ENCODE data around the gene ERCC2. TPM values are rescaled to one million over a fixed set of nuclear protein-coding genes. Genes with fewer than 3 reads are reported as not detected.
"Not testable (repeated sequence)": the region's sequence is repeated elsewhere in the genome, so short reads cannot be mapped to it uniquely, and the experiment has no call there.

ERCC2 gene
- 32.6 and 39.4 TPM in 2 replicates for total RNA-seq

DNA sequence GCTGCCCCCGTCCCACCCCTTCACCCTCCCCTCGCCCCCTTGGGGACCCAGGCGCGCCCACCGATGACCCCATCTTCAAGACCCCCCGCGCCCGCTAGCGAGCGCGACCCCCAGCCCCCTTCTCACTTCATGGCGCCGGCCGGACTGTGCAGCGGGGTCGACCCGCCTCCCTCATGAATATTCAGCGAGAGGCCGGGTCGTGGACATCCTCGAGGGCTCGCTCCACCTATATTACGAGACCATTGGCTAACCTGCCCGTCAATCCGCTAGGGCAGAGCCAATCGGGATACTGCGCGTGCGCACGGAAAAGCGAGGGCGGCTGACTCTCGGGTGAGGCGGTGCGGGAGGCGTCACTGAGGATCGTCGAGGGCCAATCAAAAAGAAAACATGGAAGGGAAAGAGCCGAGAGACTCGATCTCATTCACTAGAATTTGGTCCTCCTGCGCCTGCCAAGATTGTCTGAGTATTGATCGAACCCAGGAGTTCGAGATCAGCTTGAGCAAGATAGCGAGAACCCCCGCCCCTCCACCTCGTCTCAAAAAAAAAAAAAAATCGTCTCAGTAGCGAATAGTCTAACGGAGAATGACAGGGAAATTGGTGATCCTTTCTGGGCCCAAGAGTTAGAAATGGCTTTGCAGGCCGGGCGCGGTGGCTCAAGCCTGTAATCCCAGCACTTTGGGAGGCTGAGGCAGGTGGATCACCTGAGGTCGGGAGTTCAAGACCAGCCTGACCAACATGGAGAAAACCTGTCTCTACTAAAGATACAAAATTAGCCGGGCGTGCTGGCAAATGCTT lies at the start of gene ERCC2:
Gene ERCC2, minus strand, starts transcription at position 164 of the 795 bp plus-strand sequence. Its CDS starts 33 bp downstream, at position 131.
- peak; percentile 95 for DNase-seq (ENCODE audit: low read depth, low spot score)

DNA sequence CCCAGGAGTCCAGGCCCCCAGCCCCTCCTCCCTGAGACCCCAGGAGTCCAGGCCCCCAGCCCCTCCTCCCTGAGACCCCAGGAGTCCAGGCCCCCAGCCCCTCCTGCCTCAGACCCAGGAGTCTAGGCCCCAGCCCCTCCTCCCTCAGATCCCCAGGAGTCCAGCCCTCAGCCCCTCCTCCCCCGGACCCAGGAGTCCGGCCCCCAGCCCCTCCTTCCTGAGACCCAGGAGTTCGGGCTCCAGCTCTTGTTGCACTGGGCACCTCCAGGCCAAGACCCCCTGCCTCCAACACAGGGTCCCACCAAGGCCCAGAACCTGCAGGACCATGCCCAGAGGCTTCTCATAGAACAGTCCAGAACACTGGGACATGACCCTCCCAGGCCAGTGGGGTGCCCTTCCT lies 49.5 kb upstream of the ERCC2 start:
- no peak for DNase-seq (ENCODE audit: low read depth, low spot score)

DNA sequence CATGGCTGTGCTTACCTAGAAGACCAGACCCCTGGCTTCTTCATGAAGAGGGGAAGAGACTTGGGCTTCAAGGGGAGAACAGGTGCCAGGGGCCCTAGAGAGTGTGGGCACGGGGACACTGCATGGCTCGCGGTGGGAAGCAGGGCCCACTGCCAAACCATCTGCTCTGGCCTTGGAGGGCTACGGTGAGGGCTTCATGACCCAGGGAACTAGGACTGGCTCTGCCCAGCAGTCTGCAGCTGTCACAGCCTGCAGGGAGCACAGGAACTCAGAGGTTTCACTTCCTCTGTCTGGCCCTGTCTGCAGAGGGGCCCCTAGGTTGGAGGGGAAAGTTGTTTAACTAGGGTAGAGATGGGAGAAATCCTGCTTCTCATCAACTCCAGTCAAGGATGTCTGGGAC lies 49.0 kb upstream of the ERCC2 start:
- DNase-seq (ENCODE audit: low read depth, low spot score), result no peak

DNA sequence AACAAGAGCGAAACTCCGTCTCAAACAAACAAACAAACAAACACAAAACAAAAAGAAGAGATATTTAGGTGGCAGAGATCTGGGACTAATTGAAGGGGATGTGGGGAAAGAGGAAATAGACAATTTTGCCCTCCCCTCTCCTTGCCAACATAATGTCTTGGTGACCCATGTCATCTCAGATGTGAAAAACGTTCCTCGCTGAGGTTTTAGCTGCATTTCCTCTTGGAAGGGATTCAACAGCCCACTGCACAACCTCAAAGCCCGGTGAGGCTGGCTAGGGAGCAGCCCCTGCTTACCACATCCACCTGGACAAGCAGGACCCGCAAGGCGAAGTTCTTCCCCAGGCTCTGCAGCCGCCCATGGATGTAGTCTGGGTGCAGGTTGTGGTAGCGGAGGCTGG lies 48.4 kb upstream of the ERCC2 start:
- DNase-seq (ENCODE audit: low read depth, low spot score), result no peak

DNA sequence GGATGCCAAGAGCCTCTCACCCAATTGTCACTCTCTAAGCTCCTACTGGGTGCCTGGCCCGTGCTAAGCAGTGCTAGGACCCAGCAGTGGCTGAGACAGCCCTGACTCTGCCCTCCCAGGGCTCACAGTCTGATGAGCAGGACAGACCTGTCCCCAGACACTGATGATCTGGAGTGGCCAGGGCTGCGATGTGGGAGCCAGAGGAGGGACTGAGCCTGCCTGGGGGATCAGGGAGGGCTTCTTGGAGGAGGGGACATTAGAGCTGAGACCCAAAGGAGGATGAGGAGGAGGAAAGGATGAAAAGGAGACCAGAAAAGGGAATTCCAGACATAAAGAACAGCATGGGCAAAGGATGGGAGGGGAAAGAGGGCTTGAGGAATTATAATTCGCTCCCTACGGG lies 46.8 kb upstream of the ERCC2 start:
- DNase-seq (ENCODE audit: low read depth, low spot score), result no peak

DNA sequence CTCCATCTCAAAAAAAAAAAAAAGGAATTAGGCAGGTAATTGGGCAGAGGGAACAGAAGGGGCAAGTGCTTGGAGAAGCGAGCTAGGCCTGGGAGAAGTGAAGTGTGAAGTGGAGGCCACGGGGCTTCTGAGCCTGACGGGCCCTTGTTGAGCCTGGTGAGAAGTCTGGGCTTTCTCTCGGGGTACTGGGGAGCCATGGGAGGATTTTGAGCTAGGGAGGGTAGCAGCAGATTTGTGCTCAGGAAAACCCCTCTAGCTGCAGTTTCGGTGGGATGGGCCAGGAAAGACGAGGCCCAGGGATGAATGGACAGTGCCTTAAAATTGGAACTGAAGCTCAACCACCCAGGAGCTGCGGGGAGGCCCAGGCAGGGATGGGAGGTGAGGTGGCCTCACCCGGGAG lies 44.1 kb upstream of the ERCC2 start:
- DNase-seq (ENCODE audit: low read depth, low spot score), result no peak

DNA sequence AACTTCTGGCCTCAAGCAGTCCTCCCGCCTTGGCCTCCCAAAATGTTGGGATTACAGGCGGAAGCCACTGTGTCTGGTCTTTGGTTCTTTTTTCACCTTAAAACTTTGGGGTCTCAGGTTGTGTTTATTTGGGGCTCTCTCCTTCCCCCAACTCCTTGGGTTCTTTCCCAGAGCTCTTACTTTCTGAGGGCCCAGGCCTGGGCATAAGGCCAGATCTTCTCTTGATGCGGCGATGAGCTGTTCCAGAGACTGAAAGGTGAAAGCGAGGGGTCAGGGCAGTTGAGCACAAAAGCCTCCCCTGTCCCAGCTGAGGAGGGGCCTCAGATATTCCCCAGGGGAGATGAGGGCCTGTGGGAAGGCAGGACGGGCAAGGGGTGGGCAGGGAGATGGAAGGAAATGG lies 43.1 kb upstream of the ERCC2 start:
- no peak for DNase-seq (ENCODE audit: low read depth, low spot score)

DNA sequence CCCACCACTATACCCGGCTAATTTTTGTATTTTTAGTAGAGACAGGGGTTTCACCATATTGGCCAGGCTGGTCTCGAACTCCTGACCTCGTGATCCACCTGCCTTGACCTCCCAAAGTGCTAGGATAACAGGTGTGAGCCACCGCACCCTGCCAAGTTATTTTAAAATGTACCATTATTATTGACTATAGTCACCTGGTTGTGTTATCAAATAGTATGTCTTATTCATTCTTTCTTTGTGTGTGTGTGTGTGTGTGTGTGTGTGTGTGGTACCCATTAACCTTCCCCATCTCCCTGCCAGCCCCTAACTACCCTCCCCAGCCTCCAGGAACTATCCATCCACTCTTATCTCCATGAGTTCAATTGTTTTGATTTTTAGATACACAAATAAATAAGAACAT lies 40.0 kb upstream of the ERCC2 start:
- not testable (repeated sequence) for DNase-seq (ENCODE audit: low read depth, low spot score)

DNA sequence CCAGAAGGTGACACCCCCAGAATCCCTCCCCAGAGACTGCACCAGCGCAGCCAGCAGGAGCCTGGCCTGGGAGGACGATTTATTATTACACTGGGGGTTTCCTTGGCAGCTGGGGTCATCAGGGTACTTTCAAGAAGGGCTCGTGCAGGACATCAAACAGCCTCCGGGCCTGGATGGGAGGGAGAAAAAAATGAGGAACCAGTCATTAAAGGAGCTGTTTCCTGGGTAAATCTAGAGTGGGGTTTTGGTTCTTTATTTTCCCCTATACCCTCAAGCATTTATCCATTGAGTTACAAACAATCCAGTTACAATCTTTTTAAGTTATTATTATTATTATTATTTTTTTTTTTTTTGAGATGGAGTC lies 39.2 kb upstream of the ERCC2 start:
- DNase-seq (ENCODE audit: low read depth, low spot score), result no peak

DNA sequence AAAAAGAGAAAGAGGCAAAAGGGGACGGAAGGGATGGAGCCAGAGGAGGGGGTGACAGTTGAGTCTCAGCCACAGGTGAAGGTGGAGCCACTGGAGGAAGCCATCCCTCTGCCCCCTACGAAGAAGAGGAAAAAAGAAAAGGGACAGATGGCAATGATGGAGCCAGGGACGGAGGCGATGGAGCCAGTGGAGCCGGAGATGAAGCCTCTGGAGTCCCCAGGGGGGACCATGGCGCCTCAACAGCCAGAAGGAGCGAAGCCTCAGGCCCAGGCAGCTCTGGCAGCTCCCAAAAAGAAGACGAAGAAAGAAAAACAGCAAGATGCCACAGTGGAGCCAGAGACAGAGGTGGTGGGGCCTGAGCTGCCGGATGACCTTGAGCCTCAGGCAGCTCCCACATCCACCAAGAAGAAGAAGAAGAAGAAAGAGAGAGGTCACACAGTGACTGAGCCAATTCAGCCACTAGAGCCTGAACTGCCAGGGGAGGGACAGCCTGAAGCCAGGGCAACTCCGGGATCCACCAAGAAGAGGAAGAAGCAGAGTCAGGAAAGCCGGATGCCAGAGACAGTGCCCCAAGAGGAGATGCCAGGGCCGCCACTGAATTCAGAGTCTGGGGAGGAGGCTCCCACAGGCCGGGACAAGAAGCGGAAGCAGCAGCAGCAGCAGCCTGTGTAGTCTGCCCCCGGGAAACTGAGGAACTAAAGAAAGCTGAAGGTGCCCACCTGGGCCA lies 38.6 kb upstream of the ERCC2 start:
- no peak for DNase-seq (ENCODE audit: low read depth, low spot score)

DNA sequence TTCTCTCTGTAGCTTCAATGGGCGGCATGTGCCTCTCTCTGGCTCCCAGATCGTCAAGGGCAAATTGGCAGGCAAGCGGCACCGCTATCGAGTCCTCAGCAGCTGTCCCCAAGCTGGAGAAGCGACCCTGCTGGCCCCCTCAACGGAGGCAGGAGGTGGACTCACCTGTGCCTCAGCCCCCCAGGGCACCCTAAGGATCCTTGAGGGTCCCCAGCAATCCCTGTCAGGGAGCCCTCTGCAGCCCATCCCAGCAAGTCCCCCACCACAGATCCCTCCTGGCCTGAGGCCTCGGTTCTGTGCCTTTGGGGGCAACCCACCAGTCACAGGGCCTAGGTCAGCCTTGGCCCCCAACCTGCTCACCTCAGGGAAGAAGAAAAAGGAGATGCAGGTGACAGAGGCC lies 37.7 kb upstream of the ERCC2 start:
- no peak for DNase-seq (ENCODE audit: low read depth, low spot score)

DNA sequence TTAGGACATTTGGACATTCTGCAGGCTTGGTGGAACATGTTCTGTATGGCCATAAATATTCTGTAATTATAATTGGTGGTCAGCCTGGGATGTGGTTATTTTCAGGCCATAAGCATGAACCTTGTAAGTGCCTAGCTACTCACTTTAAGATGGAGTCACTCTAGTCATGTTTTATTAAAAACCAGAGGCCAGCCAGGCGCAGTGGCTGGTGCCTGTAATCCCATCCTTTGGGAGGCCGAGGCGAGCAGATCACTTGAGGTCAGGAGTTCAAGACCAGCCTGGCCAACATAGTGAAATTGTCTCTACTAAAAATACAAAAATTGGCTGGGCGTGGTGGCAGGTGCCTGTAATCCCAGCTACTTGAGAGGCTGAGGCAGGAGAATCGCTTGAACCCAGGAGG lies 37.2 kb upstream of the ERCC2 start:
- not testable (repeated sequence) for DNase-seq (ENCODE audit: low read depth, low spot score)

DNA sequence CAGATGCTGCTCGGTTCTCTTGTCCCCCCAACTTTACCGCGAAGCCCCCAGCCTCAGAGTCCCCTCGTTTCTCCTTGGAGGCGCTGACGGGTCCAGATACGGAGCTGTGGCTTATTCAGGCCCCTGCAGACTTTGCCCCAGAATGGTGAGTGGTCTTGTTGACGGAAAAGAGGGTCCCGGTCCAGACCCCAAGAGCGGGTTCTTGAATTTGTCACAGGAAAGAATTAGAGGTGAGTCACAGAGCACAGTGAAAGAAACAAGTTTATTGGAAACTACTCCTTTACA lies 36.7 kb upstream of the ERCC2 start:
- DNase-seq (ENCODE audit: low read depth, low spot score), result no peak

DNA sequence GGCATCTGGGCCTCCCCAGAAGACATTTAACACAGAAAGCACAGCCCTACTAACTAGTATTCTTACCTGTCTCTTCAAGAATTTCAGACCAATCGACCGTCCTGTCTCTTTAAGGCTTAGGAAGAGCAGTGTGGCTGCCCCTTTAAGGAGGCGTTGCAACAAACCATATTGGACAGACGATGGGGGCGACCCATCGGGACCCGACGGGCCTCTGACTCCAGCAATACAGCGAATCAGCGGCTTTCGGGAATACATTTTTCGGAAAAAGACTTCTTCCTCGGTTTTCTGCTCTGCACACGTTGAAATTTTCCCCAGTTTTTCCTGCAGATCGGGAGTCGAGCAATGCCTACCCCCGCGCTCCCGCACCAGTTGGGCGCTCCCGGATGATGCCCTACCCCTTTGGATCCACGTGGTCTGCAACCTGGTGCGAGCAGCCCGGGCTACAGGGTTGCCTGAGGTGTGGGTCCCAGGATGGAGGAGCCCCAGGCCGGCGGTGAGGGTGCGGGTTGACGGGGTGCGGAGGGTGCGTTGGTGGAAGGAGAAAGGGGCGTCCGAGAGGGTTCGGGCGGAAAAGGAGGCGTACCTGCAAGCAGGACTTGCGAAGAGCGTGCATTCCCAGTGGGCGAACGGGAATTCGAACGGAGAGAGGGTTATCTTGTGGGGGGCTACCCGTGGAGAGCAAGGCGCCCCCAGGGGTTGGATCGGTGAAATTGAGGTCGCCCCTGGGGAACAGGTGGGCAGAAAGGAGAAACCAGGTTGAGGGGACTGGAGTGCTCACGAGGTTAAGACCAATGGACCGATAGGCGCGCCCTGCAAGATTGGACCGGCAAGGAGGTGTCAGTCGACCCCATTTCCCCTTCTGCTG lies 36.1 kb upstream of the ERCC2 start, which contains the start of gene POLR1G:
Gene POLR1G, plus strand, starts transcription at position 419 of the 865 bp plus-strand sequence. Its CDS starts 53 bp downstream, at position 472.
- peak; percentile 32 for DNase-seq (ENCODE audit: low read depth, low spot score)

DNA sequence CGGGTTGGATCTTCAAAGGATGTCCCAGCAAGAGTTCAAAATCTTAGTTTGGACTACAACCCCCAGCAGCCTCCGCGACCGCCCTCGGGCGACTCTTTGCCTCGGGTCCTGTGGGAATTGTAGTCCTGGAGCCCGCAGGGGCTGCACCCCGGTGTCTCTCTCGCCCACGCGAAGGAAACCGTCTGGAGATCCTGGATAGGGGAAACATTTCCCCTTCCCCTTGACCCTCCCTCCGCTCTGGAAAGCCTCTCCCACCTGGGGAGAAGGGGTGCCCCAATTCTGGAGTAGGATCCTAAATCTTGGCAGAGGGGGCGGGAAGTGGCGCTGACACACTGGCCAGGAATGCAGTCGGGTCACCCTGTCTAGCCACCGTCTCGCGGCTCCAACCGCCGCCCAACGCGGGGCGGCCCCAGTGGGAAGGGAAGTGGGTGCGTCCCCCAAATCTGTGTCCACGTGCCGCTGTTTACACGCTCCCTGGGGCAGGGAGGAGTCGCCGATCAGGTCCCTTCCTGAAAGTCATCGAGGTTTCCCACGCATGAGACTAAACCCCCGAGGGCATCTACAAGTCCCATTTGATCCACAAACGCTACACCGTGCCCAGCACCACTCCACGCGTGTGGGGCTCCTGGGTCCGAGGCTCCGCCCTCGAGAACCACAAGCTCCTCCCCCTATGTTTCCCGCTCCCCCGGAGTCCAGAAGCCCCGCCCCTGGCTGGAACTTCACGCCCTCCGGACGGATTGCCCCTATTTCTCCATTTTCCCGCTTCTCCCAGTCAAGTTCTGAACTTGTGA lies 35.3 kb upstream of the ERCC2 start:
- DNase-seq (ENCODE audit: low read depth, low spot score), result peak; percentile 64

DNA sequence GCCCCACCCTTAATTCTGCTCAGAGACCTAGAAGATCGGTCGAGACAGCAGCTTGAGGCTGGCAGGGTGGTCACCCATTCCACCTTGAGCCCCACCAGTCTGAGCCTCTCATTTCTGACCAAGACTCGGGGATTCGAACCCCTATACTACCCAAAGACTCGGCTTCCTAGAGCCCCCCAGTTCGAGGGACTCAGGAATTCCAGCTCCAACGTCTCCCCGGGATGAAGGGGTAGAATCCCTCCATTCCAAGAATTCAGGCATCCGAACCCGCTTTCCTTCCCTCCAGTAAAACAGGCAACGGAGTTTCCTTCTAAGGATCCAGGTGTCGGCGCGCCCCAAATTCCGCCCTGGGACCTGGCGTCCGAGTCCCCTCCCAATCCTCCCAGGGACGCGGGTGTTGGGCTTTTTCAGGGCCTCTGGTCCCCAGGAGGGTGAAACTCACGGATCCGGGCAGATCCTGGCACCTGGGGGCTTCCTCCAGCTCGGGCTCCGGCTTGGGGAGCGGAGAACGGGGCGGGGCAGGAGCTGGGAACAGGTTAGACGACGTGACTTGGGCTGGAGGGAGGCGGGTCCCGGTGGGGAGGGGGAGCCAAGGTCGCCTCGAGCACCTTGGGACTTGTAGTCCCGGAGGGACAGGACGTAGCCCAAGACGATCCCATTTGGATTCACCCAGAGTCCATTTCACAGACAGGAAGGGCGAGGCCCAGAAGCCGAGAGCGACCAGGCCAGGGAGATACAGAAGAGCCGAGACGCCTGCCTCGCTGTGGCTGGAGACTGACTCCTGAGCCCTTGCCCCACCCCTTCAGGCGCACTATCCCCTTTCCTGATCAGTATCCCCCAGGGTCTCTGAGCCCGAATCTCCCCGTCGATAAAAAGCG lies 34.4 kb upstream of the ERCC2 start, which contains the start of gene PPP1R13L:
Gene PPP1R13L, minus strand, starts transcription at position 513 of the 878 bp plus-strand sequence. CDS start 6,751 bp downstream, outside the sequence.
- peak; percentile 77 for DNase-seq (ENCODE audit: low read depth, low spot score)

DNA sequence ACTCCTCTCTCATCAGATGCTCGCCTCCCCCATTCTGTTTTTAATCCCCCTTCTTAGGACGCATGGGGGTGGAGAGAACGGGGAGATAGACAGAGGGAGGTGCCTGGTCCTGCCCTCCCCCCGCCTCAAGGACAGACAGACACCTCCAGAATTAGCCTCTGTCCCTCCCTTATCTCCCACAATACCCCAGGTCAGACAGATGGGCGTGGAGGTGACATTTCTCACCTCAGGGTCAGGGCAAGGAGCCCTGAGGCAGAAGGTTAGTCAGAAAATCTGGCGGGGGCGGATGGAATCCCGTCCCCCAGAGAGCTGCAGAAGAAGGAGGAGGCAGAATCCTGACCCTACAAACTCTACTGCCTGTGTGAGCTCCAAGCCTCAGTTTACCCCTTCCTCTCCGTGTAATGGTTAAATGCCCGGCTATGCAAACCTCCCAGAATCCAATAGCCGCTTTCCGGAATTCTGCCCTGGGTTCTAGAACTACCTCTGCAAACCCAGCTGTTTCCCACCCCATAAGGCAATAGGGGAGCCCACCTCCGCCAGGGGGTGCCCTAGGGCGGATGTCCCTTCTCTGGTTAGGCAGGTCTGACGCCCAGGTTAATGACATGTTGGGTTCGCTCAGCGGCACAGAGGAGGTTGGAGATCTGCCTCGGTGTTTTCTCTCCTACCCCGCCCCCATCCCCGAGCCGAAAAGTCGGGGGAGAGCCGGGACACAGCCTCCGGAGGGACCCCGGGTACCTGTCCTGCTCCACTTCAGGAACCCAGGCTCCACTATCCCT lies 33.6 kb upstream of the ERCC2 start:
- no peak for DNase-seq (ENCODE audit: low read depth, low spot score)

DNA sequence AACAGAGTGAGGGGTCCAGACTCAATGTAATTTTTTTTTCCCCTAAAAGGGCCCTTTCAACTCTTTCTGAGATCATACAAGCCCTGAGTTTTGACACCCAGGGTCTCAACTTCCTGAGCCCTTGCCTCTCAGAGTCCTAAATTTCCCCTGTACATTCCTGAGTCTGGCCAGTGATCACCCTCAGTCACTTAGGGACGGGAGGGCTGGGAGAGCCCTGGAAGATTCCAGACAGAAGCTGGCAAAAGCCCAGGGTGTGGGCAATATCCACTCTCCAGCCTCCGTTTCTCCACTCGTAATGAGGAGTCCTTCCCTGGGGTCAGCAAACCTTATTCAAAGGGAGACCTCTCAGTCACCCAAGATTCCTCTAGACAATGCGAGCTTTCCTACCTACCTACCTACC lies 32.9 kb upstream of the ERCC2 start:
- DNase-seq (ENCODE audit: low read depth, low spot score), result no peak

DNA sequence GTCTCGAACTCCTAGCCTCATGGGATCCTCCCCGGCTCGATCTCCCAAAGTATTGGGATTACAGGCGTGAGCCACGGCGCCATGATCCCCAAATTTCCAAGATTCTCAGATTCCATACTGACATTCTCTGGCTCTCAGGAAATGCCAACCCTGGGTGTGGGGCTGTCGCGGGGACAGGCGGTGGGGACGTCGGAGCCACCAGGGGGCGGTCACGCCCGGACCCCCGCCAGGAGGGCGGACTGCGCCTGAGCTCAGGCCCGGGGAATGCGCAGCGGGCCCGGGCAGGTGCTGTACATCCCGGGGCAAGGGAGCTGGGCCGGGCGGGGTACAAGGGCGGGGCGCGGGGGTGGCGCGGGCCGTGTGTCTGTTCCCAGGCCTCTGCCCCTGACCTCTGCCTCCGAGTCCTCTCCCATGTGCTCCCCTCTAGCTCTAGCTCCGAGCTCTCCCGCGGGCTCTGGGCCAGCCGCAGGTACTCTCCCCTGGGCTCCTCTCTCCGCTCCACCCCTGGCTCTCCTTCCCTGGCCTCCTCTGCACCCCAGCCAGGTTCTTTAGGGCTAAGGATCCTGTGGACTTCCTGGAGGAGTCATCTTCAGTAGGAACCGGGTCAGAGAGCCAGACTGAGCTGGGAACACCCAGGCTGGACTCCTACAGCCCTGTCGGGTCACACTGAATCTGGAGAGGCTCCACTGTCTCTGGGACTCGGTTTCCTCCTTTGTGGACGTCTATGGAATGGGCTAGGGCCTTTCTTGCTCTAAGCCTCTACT lies 32.1 kb upstream of the ERCC2 start:
- DNase-seq (ENCODE audit: low read depth, low spot score), result no peak
